ENCODE results near the gene DMPK.

DNA sequence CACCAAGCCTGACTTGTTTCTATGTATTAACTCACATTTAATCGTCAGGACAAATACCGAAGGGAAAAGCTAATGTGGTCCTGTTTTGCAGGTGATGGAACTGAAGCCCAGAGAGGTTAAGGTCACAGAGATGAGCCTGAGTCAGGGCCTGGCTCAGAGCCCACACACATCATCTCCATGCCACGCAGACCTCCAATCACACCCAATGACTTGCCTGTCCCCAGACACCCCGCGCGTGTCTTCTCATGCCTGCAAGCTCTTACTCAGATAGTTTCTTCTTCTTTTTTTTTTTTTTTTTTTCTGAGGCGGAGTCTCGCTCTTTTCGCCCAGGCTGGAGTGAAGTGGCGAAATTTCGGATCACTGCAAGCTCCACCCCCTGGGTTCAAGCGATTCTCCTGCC is 29.7 kb downstream of the DMPK start:
- no peak for TF ChIP-seq CTCF (IDR thresholded peaks at IDR 0.05; ENCODE audit: low read depth, low read length)
- TF ChIP-seq EZH2phosphoT487 (IDR thresholded peaks at IDR 0.05; ENCODE audit: low read depth) = no peak
